Measurements from ENCODE around the gene PEPD. TPM values are rescaled to one million over a fixed set of nuclear protein-coding genes. Genes with fewer than 3 reads are reported as not detected.

The PEPD gene
- total RNA-seq, 1 donor from 2014 or later, result 30.0 TPM

DNA sequence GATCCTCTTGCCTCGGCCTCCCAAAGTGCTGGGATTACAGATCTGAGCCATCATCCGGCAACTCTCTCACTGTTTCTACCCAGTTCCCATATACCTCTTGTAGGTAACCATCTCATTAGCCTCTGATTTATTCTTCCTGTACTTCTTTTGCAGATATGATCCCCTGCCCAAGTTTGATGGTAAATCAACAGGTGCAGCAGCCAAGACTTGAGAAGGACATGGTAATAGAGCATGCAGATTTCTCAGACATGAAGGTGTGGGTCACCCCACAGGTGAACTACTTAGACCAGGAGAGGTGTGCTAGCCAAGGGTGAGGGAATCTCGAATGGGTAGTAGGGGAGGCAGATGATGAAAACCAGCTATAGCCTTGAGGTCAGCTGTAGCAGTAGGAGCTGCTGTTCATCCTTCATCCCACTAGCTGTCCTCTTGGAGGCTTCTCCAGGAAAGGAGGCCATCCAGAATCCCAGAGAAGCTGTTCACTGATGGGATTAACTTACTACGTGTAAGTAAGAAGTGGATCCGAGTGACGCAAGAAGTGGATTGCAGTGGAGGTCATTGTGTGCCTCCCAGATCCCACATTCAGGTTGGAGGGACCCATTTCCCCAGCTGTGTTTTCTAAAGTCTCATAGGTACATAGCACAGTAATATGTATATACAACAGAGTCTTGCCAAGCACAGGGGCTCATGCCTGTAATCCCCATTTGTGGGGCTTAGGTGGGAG, 158.9 kb downstream of the PEPD start:
- intact Hi-C loops (cut with micrococcal nuclease), result no loop called here
- Histone ChIP-seq H3K4me1 (no peaks in the 10 kb centered on the region), H3K9me3 (replicated peaks) (no peaks in the 10 kb centered on the region), H3K4me3 (no peak overlapping the region), H3K27ac (replicated peaks) (no peak overlapping the region), H3K36me3 (no peaks in the 10 kb centered on the region), H3K27me3 (ENCODE audit: low read depth) (peaks cover 6% of the 10 kb centered on the region)
- TF ChIP-seq, protein P1, sequence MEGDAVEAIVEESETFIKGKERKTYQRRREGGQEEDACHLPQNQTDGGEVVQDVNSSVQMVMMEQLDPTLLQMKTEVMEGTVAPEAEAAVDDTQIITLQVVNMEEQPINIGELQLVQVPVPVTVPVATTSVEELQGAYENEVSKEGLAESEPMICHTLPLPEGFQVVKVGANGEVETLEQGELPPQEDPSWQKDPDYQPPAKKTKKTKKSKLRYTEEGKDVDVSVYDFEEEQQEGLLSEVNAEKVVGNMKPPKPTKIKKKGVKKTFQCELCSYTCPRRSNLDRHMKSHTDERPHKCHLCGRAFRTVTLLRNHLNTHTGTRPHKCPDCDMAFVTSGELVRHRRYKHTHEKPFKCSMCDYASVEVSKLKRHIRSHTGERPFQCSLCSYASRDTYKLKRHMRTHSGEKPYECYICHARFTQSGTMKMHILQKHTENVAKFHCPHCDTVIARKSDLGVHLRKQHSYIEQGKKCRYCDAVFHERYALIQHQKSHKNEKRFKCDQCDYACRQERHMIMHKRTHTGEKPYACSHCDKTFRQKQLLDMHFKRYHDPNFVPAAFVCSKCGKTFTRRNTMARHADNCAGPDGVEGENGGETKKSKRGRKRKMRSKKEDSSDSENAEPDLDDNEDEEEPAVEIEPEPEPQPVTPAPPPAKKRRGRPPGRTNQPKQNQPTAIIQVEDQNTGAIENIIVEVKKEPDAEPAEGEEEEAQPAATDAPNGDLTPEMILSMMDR (IDR thresholded peaks at IDR 0.05; ENCODE audit: borderline replicate concordance), result no peak
- no peak for DNase-seq

DNA sequence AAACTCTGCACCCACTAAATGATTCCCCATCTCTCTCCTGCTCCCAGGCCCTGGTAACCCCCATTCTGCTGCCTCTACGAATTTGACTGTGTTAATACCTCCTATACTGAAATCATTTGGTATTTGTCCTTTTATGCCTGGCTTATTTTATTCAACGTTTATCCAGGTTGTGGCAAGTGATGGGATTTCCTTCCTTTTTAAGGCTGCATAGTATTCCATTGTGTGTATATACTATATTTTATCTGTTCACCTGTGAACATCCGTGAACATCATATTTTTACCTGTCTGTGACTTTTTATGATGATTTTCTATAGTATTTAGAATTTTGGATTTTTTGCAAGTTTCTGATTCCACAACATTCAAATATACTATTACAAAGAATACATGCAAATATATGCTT, 162.0 kb downstream of the PEPD start:
- H3K4me3 ChIP-seq, result no peak overlapping the region
- DNase-seq, result no peak
- intact Hi-C loops (cut with micrococcal nuclease), result no loop called here

DNA sequence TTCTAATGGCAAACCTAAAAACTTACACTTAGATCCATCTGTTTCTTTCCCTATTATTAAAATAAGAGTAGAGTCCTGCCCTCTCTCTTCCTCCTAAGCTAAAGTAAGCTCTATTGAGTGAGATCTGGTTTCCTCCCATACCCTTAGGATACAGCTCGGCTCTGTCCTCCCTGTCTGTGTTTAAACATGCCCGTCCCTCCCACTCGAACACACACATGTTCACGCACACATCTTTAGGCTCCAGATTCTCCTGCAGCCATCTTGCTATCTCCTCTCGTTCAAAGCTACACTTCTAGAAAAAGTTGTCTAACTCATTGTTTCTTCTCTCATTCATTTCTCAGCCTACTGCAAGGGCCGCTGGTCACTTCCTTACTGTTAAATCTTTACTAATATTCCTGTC, 163.2 kb downstream of the PEPD start:
- no peak for DNase-seq
- Histone ChIP-seq H3K27me3 (ENCODE audit: low read depth) (no peaks in the 10 kb centered on the region), H3K4me3 (no peak overlapping the region), H3K9me3 (replicated peaks) (peaks cover 12% of the 10 kb centered on the region), H3K27ac (replicated peaks) (no peak overlapping the region), H3K4me1 (no peaks in the 10 kb centered on the region), H3K36me3 (no peaks in the 10 kb centered on the region)
- intact Hi-C loops (cut with micrococcal nuclease), result no loop called here
- TF ChIP-seq, protein P1 (IDR thresholded peaks at IDR 0.05; ENCODE audit: borderline replicate concordance), result no peak

More for the DNA sequence above, 162.0 kb downstream of the PEPD start:
- Histone ChIP-seq H3K27me3 (ENCODE audit: low read depth) (no peaks in the 10 kb centered on the region), H3K36me3 (no peaks in the 10 kb centered on the region), H3K9me3 (replicated peaks) (peaks cover 12% of the 10 kb centered on the region), H3K27ac (replicated peaks) (no peak overlapping the region), H3K4me1 (no peaks in the 10 kb centered on the region)
- TF ChIP-seq, protein P1 (IDR thresholded peaks at IDR 0.05; ENCODE audit: borderline replicate concordance), result no peak

DNA sequence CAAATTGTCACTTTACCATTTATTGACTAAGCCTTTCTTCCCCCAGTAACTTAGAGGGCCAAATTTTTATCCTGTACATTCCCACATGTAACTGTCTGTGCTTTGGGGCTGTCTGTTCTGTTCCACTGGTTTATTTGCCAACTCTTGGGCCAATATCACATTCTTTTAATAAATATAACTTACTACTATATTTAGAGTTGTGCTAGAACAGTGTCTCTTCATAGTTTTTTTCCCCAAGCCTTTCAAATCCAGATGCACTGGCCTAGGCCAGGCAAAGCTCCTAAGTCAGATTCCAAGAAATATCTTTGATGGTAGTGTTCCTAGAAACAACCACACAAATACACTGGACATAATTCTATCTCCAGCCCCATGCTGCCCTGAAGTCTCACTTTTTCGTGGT, 164.0 kb downstream of the PEPD start:
- no peak overlapping the region for H3K4me3 ChIP-seq
- H3K27me3 ChIP-seq (ENCODE audit: low read depth), result no peaks in the 10 kb centered on the region
- TF ChIP-seq, protein P1 (IDR thresholded peaks at IDR 0.05; ENCODE audit: borderline replicate concordance), result no peak
- no peak overlapping the region for H3K27ac ChIP-seq (replicated peaks)
- H3K4me1 ChIP-seq, result no peaks in the 10 kb centered on the region
- intact Hi-C loops (cut with micrococcal nuclease), result no loop called here
- H3K36me3 ChIP-seq, result no peaks in the 10 kb centered on the region
- DNase-seq, result no peak
- H3K9me3 ChIP-seq (replicated peaks), result peaks cover 12% of the 10 kb centered on the region

DNA sequence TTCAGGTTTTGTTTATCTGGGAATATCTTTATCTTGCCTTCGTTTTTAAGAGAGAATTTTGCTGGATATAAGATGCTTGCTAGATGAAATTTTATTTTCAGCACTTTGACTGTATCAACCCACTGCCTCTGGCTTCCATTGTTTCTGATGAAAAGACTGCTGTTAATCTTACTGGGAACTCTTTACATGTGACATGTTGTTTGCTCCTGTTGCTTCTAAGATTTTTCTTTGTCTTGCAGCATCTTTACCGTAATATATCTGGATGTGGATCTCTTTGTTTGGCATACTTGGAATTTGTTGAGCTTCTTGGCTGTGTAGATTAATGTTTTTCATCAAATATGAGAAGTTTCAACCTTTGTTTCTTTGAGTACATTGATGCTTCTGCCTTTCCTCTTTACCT, 166.1 kb downstream of the PEPD start:
- H3K36me3 ChIP-seq, result no peaks in the 10 kb centered on the region
- H3K27me3 ChIP-seq (ENCODE audit: low read depth), result peaks cover 14% of the 10 kb centered on the region
- TF ChIP-seq, protein P1 (IDR thresholded peaks at IDR 0.05; ENCODE audit: borderline replicate concordance), result no peak
- H3K9me3 ChIP-seq (replicated peaks), result peaks cover 12% of the 10 kb centered on the region
- DNase-seq, result no peak
- no peak overlapping the region for H3K27ac ChIP-seq (replicated peaks)
- H3K4me1 ChIP-seq, result no peaks in the 10 kb centered on the region
- intact Hi-C loops (cut with micrococcal nuclease), result no loop called here
- no peak overlapping the region for H3K4me3 ChIP-seq

All from left ventricle myocardium inferior (tissue), 1 donor.